Suprapubic skin (tissue), 4 donors: ENCODE results near the gene NAA80.

Experiments used
- EP300 ChIP-seq: sonication (generic); formaldehyde crosslinking; IDR thresholded peaks from one replicate; pipeline ENCODE4 v1.6.1; 2017; ENCODE audit warnings: antibody characterized with exemption
- POLR2A ChIP-seq, 2 donors: fragments of 450-650 bp; IDR thresholded peaks; one replicate each; pipeline ENCODE4 v1.6.1; 2017; ENCODE audit warnings: antibody characterized with exemption in 2 of 2, mild to moderate bottlenecking in 2 of 2, moderate library complexity in 2 of 2
- POLR2AphosphoS5 ChIP-seq, 3 donors: sonication (generic); formaldehyde crosslinking; IDR thresholded peaks; one replicate each; pipeline ENCODE4 v1.6.1; 2017; ENCODE audit warnings: antibody characterized with exemption in 3 of 3
- TF ChIP-seq, protein P1 (sequence below), 2 donors: fragments of 200-600 bp in 1 of 2; fragments of 450-650 bp in 1 of 2; sonication (generic) in 1 of 2; IDR thresholded peaks; one replicate each; pipeline ENCODE4 v1.5.1; 2016 to 2019; ENCODE audit warnings: antibody characterized with exemption in 2 of 2, mild to moderate bottlenecking in 1 of 2, moderate library complexity in 1 of 2

DNA sequence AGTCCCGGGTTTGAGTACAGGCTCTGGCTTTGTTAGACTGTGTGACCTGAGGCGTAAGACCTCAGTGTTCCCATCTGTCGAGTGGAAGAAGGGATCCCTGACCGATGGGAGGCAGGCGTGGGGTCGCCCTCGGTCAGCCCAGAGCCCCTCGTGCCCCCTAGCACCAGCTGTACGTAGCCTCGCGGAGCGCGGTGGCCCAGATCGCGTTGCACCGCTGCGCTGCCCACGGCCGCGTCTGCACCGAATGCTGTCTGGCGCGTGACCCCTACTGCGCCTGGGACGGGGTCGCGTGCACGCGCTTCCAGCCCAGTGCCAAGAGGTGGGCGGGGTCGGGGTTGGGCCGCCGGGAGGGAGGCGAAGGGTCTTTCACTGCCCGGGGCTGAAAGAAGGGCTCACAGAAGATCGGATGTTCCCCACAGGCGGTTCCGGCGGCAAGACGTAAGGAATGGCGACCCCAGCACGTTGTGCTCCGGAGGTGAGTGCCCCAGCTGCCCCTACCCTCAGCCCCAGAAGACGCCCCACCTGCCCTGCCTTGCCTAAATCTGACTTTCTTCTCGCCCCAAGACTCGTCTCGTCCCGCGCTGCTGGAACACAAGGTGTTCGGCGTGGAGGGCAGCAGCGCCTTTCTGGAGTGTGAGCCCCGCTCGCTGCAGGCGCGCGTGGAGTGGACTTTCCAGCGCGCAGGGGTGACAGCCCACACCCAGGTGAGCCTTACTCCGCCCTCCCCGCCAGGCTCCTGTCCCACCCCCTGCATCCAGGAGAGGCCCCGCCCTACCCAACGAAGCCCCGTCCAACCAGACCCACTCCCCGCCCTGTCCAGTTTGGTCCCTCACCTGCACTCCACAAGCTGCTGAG is 23.8 kb downstream of the NAA80 start:
- TF ChIP-seq, protein P1, sequence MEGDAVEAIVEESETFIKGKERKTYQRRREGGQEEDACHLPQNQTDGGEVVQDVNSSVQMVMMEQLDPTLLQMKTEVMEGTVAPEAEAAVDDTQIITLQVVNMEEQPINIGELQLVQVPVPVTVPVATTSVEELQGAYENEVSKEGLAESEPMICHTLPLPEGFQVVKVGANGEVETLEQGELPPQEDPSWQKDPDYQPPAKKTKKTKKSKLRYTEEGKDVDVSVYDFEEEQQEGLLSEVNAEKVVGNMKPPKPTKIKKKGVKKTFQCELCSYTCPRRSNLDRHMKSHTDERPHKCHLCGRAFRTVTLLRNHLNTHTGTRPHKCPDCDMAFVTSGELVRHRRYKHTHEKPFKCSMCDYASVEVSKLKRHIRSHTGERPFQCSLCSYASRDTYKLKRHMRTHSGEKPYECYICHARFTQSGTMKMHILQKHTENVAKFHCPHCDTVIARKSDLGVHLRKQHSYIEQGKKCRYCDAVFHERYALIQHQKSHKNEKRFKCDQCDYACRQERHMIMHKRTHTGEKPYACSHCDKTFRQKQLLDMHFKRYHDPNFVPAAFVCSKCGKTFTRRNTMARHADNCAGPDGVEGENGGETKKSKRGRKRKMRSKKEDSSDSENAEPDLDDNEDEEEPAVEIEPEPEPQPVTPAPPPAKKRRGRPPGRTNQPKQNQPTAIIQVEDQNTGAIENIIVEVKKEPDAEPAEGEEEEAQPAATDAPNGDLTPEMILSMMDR (IDR thresholded peaks at IDR 0.05): no peak
- no peak for TF ChIP-seq POLR2A (IDR thresholded peaks at IDR 0.05)
- TF ChIP-seq EP300: no peak
- TF ChIP-seq POLR2AphosphoS5 (IDR thresholded peaks at IDR 0.05): no peak
